ENCODE measurements around the gene GSTO1.
"Not testable (repeated sequence)": the region's sequence is repeated elsewhere in the genome, so short reads cannot be mapped to it uniquely, and the experiment has no call there.

Gene GSTO1

DNA sequence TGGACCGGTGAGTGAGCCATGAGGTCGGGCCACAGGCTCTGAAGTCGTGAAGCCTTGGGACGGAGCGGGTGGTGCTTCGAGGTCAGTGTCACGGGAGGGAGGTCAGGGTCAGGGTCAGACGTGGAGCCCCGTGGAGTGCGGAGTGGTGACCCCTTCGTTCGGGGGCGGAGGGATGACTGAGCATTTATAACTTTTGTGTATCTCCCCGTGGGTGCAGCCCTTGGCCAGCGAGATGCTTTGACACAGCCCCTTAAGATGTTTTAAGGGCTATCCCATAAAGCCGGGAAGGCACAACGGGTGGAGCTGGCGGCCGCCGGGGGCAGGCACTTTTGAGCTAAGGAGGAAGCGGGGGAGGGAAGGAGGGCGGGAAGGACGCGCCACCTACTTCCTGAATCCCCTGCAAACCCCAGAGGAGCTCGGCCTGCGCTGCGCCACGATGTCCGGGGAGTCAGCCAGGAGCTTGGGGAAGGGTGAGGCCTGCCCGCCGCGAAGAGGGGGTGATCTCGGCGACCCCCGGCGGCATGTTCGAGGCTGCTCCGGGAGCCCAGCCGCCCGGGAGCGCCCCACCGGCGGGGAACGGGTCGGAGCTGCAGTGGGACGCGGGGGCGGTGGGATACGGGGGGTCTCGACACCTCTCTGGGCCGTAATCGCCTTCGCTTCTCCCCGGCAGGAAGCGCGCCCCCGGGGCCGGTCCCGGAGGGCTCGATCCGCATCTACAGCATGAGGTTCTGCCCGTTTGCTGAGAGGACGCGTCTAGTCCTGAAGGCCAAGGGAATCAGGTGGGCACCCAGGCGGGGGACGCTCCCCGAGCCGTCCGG lies at the start of gene GSTO1:
GSTO1 (plus strand) TSS at position 400 of the 818 bp plus-strand sequence; CDS start at position 437, 37 bp downstream.
- DNase-seq (ENCODE audit: low spot score), result peak; percentile 69

DNA sequence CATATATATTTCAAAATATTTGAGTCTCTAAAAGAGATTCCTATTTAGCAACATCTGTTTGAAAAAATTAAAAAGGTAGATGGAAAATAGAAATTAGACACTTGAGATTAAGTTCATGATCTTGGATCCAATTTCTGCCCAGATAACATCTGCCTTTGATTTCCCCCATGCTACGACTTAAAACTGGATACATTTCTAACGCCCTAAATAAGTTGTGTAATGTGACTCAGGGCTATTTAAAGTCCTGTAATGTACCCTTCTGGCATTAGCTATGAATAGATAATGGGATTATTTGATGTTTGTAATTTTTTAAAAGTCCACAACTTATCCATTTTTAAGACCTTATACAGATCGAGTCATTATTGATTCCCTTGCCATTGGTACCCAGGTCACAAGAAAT lies 46.0 kb upstream of the GSTO1 start:
- DNase-seq (ENCODE audit: low spot score), result no peak

DNA sequence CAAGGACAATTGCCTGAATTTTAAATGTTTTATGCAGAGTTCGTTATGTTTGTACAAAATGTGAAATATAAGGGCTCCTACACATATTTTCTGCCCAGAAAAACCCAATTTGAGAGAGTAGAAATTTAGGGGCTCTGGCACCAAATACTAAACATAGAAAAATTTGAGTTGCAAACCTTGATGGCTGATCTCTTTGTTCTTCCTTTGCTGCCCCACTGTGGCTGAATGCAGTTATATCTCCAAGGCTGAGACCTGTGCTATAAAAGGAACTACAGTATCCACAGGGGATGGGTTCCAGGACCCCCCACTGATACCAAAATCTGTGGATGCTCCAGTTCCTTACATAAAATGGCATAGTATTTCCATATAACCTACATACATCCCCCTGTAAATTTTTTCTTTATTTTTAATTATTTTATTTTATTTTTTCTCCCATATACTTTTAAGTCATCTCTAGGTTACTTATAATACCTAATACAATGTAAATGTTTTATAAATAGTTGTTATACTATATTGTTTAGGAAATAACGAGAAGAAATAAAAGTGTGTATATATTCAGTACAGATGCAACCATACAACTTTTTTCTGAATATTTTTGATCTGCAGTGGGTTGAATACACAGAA lies 45.0 kb upstream of the GSTO1 start:
- peak; percentile 34 for DNase-seq (ENCODE audit: low spot score)

GRCh38 chr10:104216631-104217030 lies 38.1 kb upstream of the GSTO1 start:
- no peak for DNase-seq (ENCODE audit: low spot score)

- DNase-seq (ENCODE audit: low spot score), result no peak
Observed at GRCh38 chr10:104218751-104219150, 35.9 kb upstream of the GSTO1 start.

DNA sequence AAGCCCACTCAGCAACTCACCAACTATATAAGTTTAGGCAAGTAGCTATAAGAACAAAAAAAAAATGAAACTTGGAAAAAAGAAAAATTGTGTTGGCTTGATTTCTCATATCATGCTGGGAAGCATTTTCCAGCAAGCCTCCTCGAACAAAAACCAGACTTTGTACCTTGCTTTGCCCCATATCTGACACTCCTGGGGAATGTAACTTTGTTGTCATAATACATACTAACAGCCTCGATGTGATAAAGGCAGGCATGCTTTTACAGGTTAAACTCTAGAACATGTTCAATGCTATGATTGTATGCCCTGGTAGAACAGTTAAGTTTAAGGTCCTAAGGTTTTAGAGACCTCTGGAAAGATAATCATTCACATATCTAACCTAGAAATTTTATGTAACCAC lies 34.2 kb upstream of the GSTO1 start:
- no peak for DNase-seq (ENCODE audit: low spot score)

GRCh38 chr10:104223304-104223703 lies 31.4 kb upstream of the GSTO1 start:
- DNase-seq (ENCODE audit: low spot score), result no peak

DNA sequence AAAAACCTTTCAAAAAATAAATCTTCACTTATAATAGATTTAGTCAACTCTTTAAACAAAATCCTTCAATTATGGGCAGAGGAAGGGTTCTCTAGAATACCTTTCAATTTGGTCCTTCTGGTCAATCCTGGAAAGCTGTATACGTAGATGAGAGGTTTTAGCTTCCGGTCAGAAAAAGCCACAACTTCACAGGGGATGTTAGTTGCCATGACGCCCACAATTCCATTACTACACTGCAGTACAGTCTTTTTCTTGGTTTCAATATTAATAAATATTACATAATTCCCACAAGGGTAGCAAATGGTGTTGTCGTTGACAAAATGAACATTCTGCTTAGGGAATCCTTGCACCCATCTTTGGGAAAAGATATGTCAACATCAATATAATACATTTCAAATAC lies 24.2 kb upstream of the GSTO1 start:
- DNase-seq (ENCODE audit: low spot score), result no peak

DNA sequence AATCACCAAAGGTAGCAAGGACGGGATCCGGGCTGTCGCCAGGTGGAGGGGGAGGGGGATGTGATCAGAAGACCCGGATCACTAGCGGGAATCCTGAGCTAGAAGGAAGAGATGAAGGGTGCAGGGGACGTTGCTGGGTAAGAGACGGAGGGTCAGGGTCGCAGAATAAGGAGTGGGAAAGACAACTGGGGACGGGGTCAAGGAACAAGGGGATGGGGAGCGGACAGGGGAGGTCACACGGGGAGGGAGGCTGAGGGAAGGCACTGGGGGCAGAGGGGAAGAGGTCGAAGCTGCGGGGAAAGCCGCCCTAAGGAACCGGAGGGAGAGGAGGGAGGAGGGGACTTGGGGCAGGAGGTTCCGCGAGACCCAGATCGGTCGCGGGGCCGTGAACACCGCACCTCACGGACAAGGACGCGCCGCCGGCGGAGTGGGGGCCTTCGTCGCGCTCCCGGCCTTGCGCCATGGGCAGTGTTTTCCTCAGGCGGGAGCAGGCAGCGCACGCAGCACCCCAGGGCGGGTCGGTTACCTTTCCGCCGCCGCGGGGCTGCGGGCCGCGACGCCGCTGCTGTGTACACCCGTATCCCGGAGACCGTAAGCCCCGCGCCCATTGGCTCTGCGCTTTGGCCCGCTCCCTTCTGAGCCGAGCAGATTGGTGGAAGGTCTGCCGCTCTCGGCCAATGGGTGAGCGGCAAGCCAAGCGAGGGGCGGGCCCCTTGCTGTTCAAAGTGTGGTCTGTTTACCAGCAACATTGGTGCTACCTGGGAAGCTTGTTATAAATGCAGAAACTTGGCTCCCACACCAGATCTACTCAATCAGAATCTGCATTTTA lies 22.7 kb upstream of the GSTO1 start, which contains the start of gene CFAP43:
CFAP43 (minus strand) TSS at position 581 of the 829 bp plus-strand sequence; CDS start at position 463, 118 bp downstream.
- DNase-seq (ENCODE audit: low spot score), result peak; percentile 99

- no peak for DNase-seq (ENCODE audit: low spot score)
Observed at GRCh38 chr10:104232613-104233102, 22.0 kb upstream of the GSTO1 start.

DNA sequence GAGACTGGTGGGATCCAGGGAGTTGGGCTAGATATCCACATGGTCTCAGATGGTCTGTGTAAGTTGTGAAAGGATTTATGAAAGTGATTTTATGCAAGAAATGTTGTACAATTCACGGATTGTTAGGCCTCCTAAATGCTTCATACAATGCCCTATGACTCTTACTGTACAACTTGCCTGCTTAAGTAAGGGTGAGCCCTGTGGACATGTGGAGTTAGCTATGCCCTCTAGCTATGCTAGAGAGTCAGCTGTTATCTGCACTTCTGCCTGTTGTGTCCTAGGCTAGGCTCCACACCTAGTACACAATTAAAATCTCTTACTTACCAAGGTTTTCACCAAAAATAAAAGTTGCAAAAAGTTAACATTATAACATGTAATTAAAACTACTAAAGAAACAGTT lies 20.9 kb upstream of the GSTO1 start:
- no peak for DNase-seq (ENCODE audit: low spot score)

- DNase-seq (ENCODE audit: low spot score), result no peak
Observed at GRCh38 chr10:104234934-104235333, 19.8 kb upstream of the GSTO1 start.

- DNase-seq (ENCODE audit: low spot score), result no peak
Observed at GRCh38 chr10:104235801-104236200, 18.9 kb upstream of the GSTO1 start.

DNA sequence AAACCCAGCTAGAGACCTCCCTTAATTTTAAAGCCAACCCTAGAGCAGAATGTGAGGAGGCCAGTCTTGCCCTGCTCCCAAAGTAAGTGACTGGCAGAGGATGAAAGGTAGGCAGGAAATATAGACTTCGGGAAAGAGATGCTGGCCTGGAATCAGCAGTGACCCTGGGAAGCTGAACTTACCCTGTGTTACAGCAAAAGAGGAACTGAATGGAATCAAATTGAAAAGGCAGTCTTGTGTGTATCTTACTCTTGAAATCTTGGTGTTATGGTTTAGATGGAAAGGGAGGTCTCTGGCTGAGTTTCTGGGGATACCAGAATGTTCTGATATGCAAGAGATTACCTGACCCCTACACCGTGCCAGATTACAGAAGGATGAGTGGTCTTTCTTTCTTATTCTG lies 14.6 kb upstream of the GSTO1 start:
- DNase-seq (ENCODE audit: low spot score), result no peak

DNA sequence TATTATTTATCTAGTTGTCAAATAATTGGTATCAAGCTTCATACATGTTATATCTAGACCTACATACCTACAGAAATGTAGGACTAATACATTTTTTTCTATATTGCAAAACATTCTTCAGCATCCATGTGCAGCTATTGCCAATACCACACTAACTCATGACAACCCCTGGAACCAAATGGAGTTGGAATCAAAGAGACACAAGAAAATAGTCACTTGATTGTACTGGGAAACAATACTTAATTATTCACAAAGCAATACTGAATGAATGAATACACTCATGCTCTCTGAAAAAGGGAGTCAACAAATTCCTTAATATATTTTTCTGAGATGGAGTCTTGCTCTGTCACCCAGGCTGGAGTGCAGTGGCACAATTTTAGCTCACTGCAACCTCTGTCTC lies 12.1 kb upstream of the GSTO1 start:
- DNase-seq (ENCODE audit: low spot score), result no peak

DNA sequence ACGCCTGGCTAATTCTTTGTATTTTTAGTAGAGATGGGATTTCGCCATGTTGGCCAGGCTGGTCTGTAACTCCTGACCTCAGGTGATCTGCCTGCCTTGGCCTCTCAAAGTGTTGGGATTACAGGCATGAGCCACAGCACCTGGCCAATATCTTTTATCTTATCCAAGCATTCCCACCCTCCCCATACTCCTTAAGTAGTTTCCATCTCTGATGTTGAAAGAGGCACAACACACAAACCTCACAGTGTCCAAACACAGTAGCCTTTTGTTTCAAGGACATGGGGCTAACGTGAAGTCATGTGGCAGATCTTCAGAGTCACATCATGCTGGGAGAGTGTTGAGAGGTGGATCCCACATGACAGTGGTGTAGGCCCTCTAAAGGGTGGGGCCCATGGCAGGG lies 11.7 kb upstream of the GSTO1 start:
- peak; percentile 58 for DNase-seq (ENCODE audit: low spot score)

GRCh38 chr10:104243512-104243911 lies 11.2 kb upstream of the GSTO1 start:
- no peak for DNase-seq (ENCODE audit: low spot score)

DNA sequence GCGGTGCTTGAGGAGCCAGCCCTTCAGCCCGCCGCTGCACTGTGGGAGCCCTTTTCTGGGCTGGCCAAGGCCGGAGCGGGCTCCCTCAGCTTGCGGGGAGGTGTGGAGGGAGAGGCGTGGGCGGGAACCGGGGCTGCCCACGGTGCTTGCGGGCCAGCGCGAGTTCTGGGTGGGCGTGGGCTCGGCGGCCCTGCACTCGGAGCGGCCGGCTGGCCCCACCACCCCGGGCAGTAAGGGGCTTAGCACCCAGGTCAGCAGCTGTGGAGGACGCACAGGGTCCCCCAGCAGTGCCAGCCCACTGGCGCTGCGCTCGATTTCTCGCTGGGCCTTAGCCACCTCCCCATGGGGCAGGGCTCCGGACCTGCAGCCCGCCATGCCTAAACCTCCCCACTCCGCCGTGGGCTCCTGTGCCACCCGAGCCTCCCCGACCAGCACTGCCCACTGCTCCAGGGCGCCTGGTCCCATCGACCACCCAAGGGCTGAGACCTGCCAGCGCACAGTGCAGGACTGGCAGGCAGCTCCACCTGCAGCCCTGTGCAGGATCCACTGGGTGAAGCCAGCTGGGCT lies 9.5 kb upstream of the GSTO1 start:
- DNase-seq (ENCODE audit: low spot score), result no peak

- DNase-seq (ENCODE audit: low spot score), result no peak
Observed at GRCh38 chr10:104246976-104247375, 7.7 kb upstream of the GSTO1 start.

DNA sequence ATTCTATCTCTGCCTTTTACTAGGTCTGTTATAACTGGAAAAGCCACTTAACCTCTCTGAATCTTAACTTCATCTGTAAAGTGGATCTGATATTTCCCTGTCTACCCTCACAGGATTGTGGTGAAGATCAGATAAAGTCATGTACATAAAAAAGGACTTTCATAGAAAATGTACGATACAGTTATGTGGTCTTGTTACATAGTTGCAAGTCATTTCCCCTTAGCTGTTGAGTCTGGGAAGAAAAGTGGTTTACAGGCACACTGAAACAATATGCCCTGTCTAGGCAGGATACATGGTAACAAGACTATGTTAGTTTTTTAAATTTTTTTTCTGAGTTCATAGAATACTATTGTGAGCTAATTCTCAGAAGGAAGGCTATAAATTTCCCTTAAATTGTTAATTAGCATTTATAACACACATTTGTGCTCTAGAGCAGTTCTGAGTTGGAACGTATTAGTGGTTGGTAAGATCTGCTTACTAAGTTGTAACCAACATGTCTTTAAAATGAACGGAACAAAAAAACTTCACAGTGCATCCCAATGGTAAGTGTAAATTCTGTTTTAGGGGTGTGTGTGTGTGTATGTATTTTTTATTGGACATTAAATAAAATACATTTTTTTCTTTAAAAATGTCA lies 7.1 kb upstream of the GSTO1 start:
- no peak for DNase-seq (ENCODE audit: low spot score)

DNA sequence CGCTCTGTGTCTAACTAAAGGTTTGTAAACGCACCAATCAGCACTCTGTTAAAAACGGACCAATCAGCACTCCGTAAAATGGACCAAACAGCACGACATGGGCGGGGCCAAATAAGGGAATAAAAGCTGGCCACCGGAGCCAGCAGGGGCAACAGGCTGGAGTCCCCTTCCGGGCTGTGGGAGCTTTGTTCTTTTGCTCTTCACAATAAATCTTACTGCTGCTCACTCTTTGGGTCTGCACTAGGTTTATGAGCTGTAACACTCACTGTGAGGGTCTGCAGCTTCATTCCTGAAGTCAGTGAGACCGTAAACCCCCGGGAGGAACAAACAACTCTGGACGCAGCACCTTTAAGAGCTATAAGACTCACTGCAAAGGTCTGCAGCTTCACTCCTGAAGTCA lies 5.8 kb upstream of the GSTO1 start:
- DNase-seq (ENCODE audit: low spot score), result not testable (repeated sequence)

- no peak for DNase-seq (ENCODE audit: low spot score)
Observed at GRCh38 chr10:104250371-104250770, 4.3 kb upstream of the GSTO1 start.

Measured in HuH-7 (cell line).